Activated CD4-positive, alpha-beta T cell treated with anti-CD3 and anti-CD28 coated beads, Interleukin-2, amount 50 U/mL, for 1 hour (primary cell): ENCODE measurements around the gene MYO7B.

Experiments used
- DNase-seq: peaks from one replicate; pipeline ENCODE4 v3.0.0-alpha.2; 2020

Gene MYO7B

GRCh38 chr2:127652786-127653357 lies 117.4 kb downstream of the MYO7B start:
- no peak for DNase-seq

- no peak for DNase-seq
Measured at GRCh38 chr2:127653421-127654083, 118.1 kb downstream of the MYO7B start.

- no peak for DNase-seq
Measured at GRCh38 chr2:127654084-127654837, 118.8 kb downstream of the MYO7B start.

GRCh38 chr2:127654838-127655175 lies 119.3 kb downstream of the MYO7B start:
- DNase-seq, result no peak

- DNase-seq, result no peak
Measured at GRCh38 chr2:127655209-127656073, 120.0 kb downstream of the MYO7B start.

- no peak for DNase-seq
Measured at GRCh38 chr2:127656569-127657231, 121.2 kb downstream of the MYO7B start.

- no peak for DNase-seq
Measured at GRCh38 chr2:127657232-127657595, 121.7 kb downstream of the MYO7B start.

- DNase-seq, result no peak
Measured at GRCh38 chr2:127658146-127658545, 122.7 kb downstream of the MYO7B start.

GRCh38 chr2:127658641-127659407 lies 123.3 kb downstream of the MYO7B start:
- DNase-seq, result no peak

GRCh38 chr2:127659408-127660290 lies 124.2 kb downstream of the MYO7B start:
- DNase-seq, result no peak

GRCh38 chr2:127660291-127660578 lies 124.8 kb downstream of the MYO7B start:
- no peak for DNase-seq

- DNase-seq, result no peak
Measured at GRCh38 chr2:127661072-127661649, 125.7 kb downstream of the MYO7B start.

- DNase-seq, result no peak
Measured at GRCh38 chr2:127661949-127662510, 126.5 kb downstream of the MYO7B start.

- no peak for DNase-seq
Measured at GRCh38 chr2:127662937-127663565, 127.6 kb downstream of the MYO7B start.

- DNase-seq, result no peak
Measured at GRCh38 chr2:127663566-127664064, 128.1 kb downstream of the MYO7B start.

GRCh38 chr2:127664065-127664894 lies 128.8 kb downstream of the MYO7B start:
- DNase-seq, result no peak

GRCh38 chr2:127664895-127665225 lies 129.4 kb downstream of the MYO7B start:
- no peak for DNase-seq

- no peak for DNase-seq
Measured at GRCh38 chr2:127665267-127665893, 129.9 kb downstream of the MYO7B start.
